ENCODE measurements around the gene COL27A1.

Gene COL27A1

GRCh38 chr9:114112778-114113584, 42.4 kb upstream of the COL27A1 start:
- DNase-seq = no peak
- Histone ChIP-seq H3K4me3 (ENCODE audit: low read depth in 1 of 2, low read length in 2 of 2) (no peak overlapping the region), H3K4me1 (ENCODE audit: insufficient read depth, low read length) (no peaks in the 10 kb centered on the region), H3K36me3 (ENCODE audit: insufficient read depth, low read length) (no peaks in the 10 kb centered on the region), H3K79me2 (ENCODE audit: insufficient read depth, low read length) (no peaks in the 10 kb centered on the region), H3K27ac (ENCODE audit: low read length) (no peak overlapping the region), H3K4me2 (ENCODE audit: insufficient read depth, low read length) (no peak overlapping the region), H2AFZ (ENCODE audit: low read depth, low read length) (no peak overlapping the region), H3K9me3 (ENCODE audit: insufficient read depth, low read length, severe bottlenecking) (no peaks in the 10 kb centered on the region), H3K27me3 (ENCODE audit: insufficient read depth, low read length, poor library complexity) (peaks cover 4% of the 10 kb centered on the region), H3K9ac (ENCODE audit: low read depth, low read length) (no peak overlapping the region), H4K20me1 (ENCODE audit: insufficient read depth, low read length) (no peaks in the 10 kb centered on the region)
- ATAC-seq (ENCODE audit: insufficient read depth, low read depth) = no peak
- TF ChIP-seq CTCF (IDR thresholded peaks at IDR 0.05; ENCODE audit: borderline replicate concordance, extremely low read depth, low read length, poor library complexity, severe bottlenecking) (no peak), EZH2 (IDR thresholded peaks at IDR 0.05; ENCODE audit: borderline replicate concordance, low read depth, low read length, severe bottlenecking) (no peak)

GRCh38 chr9:114114364-114114763, 41.0 kb upstream of the COL27A1 start:
- H3K9me3 ChIP-seq (ENCODE audit: insufficient read depth, low read length, severe bottlenecking) = no peaks in the 10 kb centered on the region
- peaks cover 6% of the 10 kb centered on the region for H3K27me3 ChIP-seq (ENCODE audit: insufficient read depth, low read length, poor library complexity)
- DNase-seq (no peak), ATAC-seq (ENCODE audit: insufficient read depth, low read depth) (no peak)
- H3K4me1 ChIP-seq (ENCODE audit: insufficient read depth, low read length) = no peaks in the 10 kb centered on the region
- TF ChIP-seq EZH2 (IDR thresholded peaks at IDR 0.05; ENCODE audit: borderline replicate concordance, low read depth, low read length, severe bottlenecking) (no peak), CTCF (IDR thresholded peaks at IDR 0.05; ENCODE audit: borderline replicate concordance, extremely low read depth, low read length, poor library complexity, severe bottlenecking) (no peak)
- no peaks in the 10 kb centered on the region for H4K20me1 ChIP-seq (ENCODE audit: insufficient read depth, low read length)
- no peak overlapping the region for H3K9ac ChIP-seq (ENCODE audit: low read depth, low read length)
- H3K79me2 ChIP-seq (ENCODE audit: insufficient read depth, low read length) = no peaks in the 10 kb centered on the region
- H3K27ac ChIP-seq (ENCODE audit: low read length) = no peak overlapping the region
- no peak overlapping the region for H3K4me2 ChIP-seq (ENCODE audit: insufficient read depth, low read length)
- no peak overlapping the region for H3K4me3 ChIP-seq (ENCODE audit: low read depth in 1 of 2, low read length in 2 of 2)
- H2AFZ ChIP-seq (ENCODE audit: low read depth, low read length) = no peak overlapping the region
- H3K36me3 ChIP-seq (ENCODE audit: insufficient read depth, low read length) = no peaks in the 10 kb centered on the region

GRCh38 chr9:114115654-114116125, 39.6 kb upstream of the COL27A1 start:
- H3K9me3 ChIP-seq (ENCODE audit: insufficient read depth, low read length, severe bottlenecking) = no peaks in the 10 kb centered on the region
- H3K27me3 ChIP-seq (ENCODE audit: insufficient read depth, low read length, poor library complexity) = peaks cover 6% of the 10 kb centered on the region
- H3K4me3 ChIP-seq (ENCODE audit: low read depth in 1 of 2, low read length in 2 of 2) = no peak overlapping the region
- no peak overlapping the region for H3K4me2 ChIP-seq (ENCODE audit: insufficient read depth, low read length)
- TF ChIP-seq EZH2 (IDR thresholded peaks at IDR 0.05; ENCODE audit: borderline replicate concordance, low read depth, low read length, severe bottlenecking) (no peak), CTCF (IDR thresholded peaks at IDR 0.05; ENCODE audit: borderline replicate concordance, extremely low read depth, low read length, poor library complexity, severe bottlenecking) (no peak)
- H3K27ac ChIP-seq (ENCODE audit: low read length) = no peak overlapping the region
- ATAC-seq (ENCODE audit: insufficient read depth, low read depth) = no peak
- no peak for DNase-seq
- H3K36me3 ChIP-seq (ENCODE audit: insufficient read depth, low read length) = no peaks in the 10 kb centered on the region
- H3K79me2 ChIP-seq (ENCODE audit: insufficient read depth, low read length) = no peaks in the 10 kb centered on the region
- H2AFZ ChIP-seq (ENCODE audit: low read depth, low read length) = no peak overlapping the region
- H3K9ac ChIP-seq (ENCODE audit: low read depth, low read length) = no peak overlapping the region
- H4K20me1 ChIP-seq (ENCODE audit: insufficient read depth, low read length) = no peaks in the 10 kb centered on the region
- no peaks in the 10 kb centered on the region for H3K4me1 ChIP-seq (ENCODE audit: insufficient read depth, low read length)
